A549 treated with AZD2906 at 1 μM for 4 hours (cell line): ENCODE data around the gene PCDHGB1. TPM values are rescaled to one million over a fixed set of nuclear protein-coding genes. Genes with fewer than 3 reads are reported as not detected.

Experiments used
- total RNA-seq: library from RNA; stranded (reverse); fragments of 200-300 nt; extraction: Qiagen RNA extraction; gene quantifications from 5 replicates; pipeline ENCODE4 v1.2.3, GENCODE V29; 2022

The PCDHGB1 gene
- total RNA-seq: 1.4 to 1.9 TPM (median 1.7 TPM) in 5 replicates

GRCh38 chr5:141349917-141350619, at the start of gene PCDHGB1:
Gene PCDHGB1 (plus strand): TSS chr5:141350099. CDS start chr5:141350261, 162 bp downstream.

GRCh38 chr5:141303756-141304155, 46.1 kb upstream of the PCDHGB1 start, which contains the start of gene SLC25A2:
Gene SLC25A2 (minus strand): TSS chr5:141304049. CDS start chr5:141303865, 184 bp downstream.

GRCh38 chr5:141320225-141321169, 29.4 kb upstream of the PCDHGB1 start, which contains the start of gene TAF7:
Gene TAF7 (minus strand): TSS chr5:141320784. CDS start chr5:141320044, 740 bp downstream.

GRCh38 chr5:141330299-141331080, 19.4 kb upstream of the PCDHGB1 start, which contains the start of gene PCDHGA1:
Gene PCDHGA1 (plus strand): TSS chr5:141330514.

GRCh38 chr5:141338538-141339306, 11.2 kb upstream of the PCDHGB1 start, which contains the start of gene PCDHGA2:
Gene PCDHGA2 (plus strand): TSS chr5:141338760.

GRCh38 chr5:141343242-141343952, 6.5 kb upstream of the PCDHGB1 start, which contains the start of gene PCDHGA3:
Gene PCDHGA3 (plus strand): TSS chr5:141343829. CDS start chr5:141344034, 205 bp downstream.

GRCh38 chr5:141354900-141355469, 5.1 kb downstream of the PCDHGB1 start, which contains the start of gene PCDHGA4:
Gene PCDHGA4 (plus strand): TSS chr5:141355021. CDS start chr5:141355108, 87 bp downstream.

GRCh38 chr5:141359790-141360426, 10.0 kb downstream of the PCDHGB1 start, which contains the start of gene PCDHGB2:
Gene PCDHGB2 (plus strand): TSS chr5:141359994. CDS start chr5:141360136, 142 bp downstream.

GRCh38 chr5:141363952-141364660, 14.2 kb downstream of the PCDHGB1 start, which contains the start of gene PCDHGA5:
Gene PCDHGA5 (plus strand): TSS chr5:141364162. CDS start chr5:141364331, 169 bp downstream.

GRCh38 chr5:141369994-141370848, 20.3 kb downstream of the PCDHGB1 start, which contains the start of gene PCDHGB3:
Gene PCDHGB3 (plus strand): TSS chr5:141370242. CDS start chr5:141370395, 153 bp downstream.

GRCh38 chr5:141373673-141374317, 23.9 kb downstream of the PCDHGB1 start, which contains the start of gene PCDHGA6:
Gene PCDHGA6 (plus strand): TSS chr5:141373891. CDS start chr5:141374084, 193 bp downstream.

GRCh38 chr5:141382469-141383294, 32.8 kb downstream of the PCDHGB1 start, which contains the start of gene PCDHGA7:
Gene PCDHGA7 (plus strand): TSS chr5:141382742. CDS start chr5:141382900, 158 bp downstream.

GRCh38 chr5:141387557-141388311, 37.8 kb downstream of the PCDHGB1 start, which contains the start of gene PCDHGB4:
Gene PCDHGB4 (plus strand): TSS chr5:141387698. CDS start chr5:141387885, 187 bp downstream.

GRCh38 chr5:141392429-141393198, 42.7 kb downstream of the PCDHGB1 start, which contains the start of gene PCDHGA8:
Gene PCDHGA8 (plus strand): TSS chr5:141392633. CDS start chr5:141392814, 181 bp downstream.

